PC-9 (cell line): ENCODE measurements around the gene DTNBP1.

Experiments
- EZH2 ChIP-seq: fragments of 200-600 bp; sonication (generic); IDR thresholded peaks from 2 replicates; pipeline ENCODE4 v1.8.0; 2017; ENCODE audit warnings: antibody characterized with exemption, low read depth
- TF ChIP-seq, protein P1 (sequence below): fragments of 200-600 bp; sonication (generic); conservative IDR thresholded peaks from 2 replicates; pipeline ENCODE4 v1.6.1; 2017; ENCODE audit warnings: mixed run types, antibody characterized with exemption, mild to moderate bottlenecking, moderate library complexity

- TF ChIP-seq EZH2, result no peak
- TF ChIP-seq, protein P1, sequence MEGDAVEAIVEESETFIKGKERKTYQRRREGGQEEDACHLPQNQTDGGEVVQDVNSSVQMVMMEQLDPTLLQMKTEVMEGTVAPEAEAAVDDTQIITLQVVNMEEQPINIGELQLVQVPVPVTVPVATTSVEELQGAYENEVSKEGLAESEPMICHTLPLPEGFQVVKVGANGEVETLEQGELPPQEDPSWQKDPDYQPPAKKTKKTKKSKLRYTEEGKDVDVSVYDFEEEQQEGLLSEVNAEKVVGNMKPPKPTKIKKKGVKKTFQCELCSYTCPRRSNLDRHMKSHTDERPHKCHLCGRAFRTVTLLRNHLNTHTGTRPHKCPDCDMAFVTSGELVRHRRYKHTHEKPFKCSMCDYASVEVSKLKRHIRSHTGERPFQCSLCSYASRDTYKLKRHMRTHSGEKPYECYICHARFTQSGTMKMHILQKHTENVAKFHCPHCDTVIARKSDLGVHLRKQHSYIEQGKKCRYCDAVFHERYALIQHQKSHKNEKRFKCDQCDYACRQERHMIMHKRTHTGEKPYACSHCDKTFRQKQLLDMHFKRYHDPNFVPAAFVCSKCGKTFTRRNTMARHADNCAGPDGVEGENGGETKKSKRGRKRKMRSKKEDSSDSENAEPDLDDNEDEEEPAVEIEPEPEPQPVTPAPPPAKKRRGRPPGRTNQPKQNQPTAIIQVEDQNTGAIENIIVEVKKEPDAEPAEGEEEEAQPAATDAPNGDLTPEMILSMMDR, result no peak
These were observed 156.8 kb downstream of the DTNBP1 start for GRCh38 chr6:15506066-15506465.
